Lower leg skin (tissue), 4 donors: ENCODE results near the gene OVCH2. TPM values are rescaled to one million over a fixed set of nuclear protein-coding genes. Genes with fewer than 3 reads are reported as not detected.

Experiments
- DNase-seq, 2 donors: peaks; one replicate each; pipeline ENCODE4 v3.0.0-alpha.2; 2019; ENCODE audit warnings: low spot score in 2 of 2
- H3K4me3 ChIP-seq: fragments of 200-600 bp; sonication (generic); 2 replicates; pipeline ENCODE4 v1.5.1; 2017; ENCODE audit warnings: mild to moderate bottlenecking, low read depth; ENCODE audit not compliant: poor library complexity, severe bottlenecking
- CTCF ChIP-seq, 3 donors: fragments of 450-650 bp; IDR thresholded peaks; one replicate each; pipeline ENCODE4 v1.5.1; 2016; ENCODE audit warnings: antibody characterized with exemption in 3 of 3, mild to moderate bottlenecking in 3 of 3, moderate library complexity in 2 of 3
- POLR2A ChIP-seq, 2 donors: fragments of 450-650 bp; IDR thresholded peaks; one replicate each; pipeline ENCODE4 v1.6.1; 2016 to 2017; ENCODE audit warnings: antibody characterized with exemption in 2 of 2, mild to moderate bottlenecking in 1 of 2, moderate library complexity in 1 of 2
- WGBS, 2 donors: methylation state at CpG; one replicate each; pipeline ENCODE4 v1.1.5; 2018; 5-methylcytosine and 5-hydroxymethylcytosine counted together
- intact Hi-C: fragments of 100-400 bp; cut with DNase I; formaldehyde crosslinking; loops from one replicate; pipeline ENCODE4 v1.15.0; 2023; ENCODE audit warnings: low total_unique reads
- total RNA-seq, 4 donors: library from RNA; depleted of rRNA; stranded (reverse); fragments of >200 nt; gene quantifications; one replicate each; pipeline ENCODE4 v1.1.0, GENCODE V29; 2016

Gene OVCH2
- total RNA-seq, 4 donors from 2014 or later, result 6.5 to 12.2 (median 8.3) TPM

- H3K4me3 ChIP-seq, result no peak overlapping the region
- no peak for DNase-seq
- TF ChIP-seq POLR2A (IDR thresholded peaks at IDR 0.05) (no peak), CTCF (IDR thresholded peaks at IDR 0.05) (no peak)
- intact Hi-C loops, result no loop called here
- 60 to 71% methylated on average over 5 of the region's 5 CpGs for WGBS, 2 donors
These were observed 37.4 kb downstream of the OVCH2 start for GRCh38 chr11:7668911-7669310.

- intact Hi-C loops, result no loop called here
- no peak overlapping the region for H3K4me3 ChIP-seq
- no peak for DNase-seq
- TF ChIP-seq POLR2A (IDR thresholded peaks at IDR 0.05) (no peak), CTCF (IDR thresholded peaks at IDR 0.05) (no peak)
- 81 to 82% methylated on average over 7 of the region's 7 CpGs for WGBS, 2 donors
These were observed 37.8 kb downstream of the OVCH2 start for GRCh38 chr11:7668464-7668863.

GRCh38 chr11:7667460-7667859 lies 38.8 kb downstream of the OVCH2 start:
- 90 to 91% methylated on average over 2 of the region's 2 CpGs for WGBS, 2 donors
- TF ChIP-seq POLR2A (IDR thresholded peaks at IDR 0.05) (no peak), CTCF (IDR thresholded peaks at IDR 0.05) (no peak)
- intact Hi-C loops, result no loop called here

GRCh38 chr11:7666292-7666866 lies 39.9 kb downstream of the OVCH2 start:
- intact Hi-C loops, result no loop called here
- WGBS, 2 donors, result 76 to 83% methylated on average over 7 of the region's 7 CpGs
- TF ChIP-seq POLR2A (IDR thresholded peaks at IDR 0.05) (no peak), CTCF (IDR thresholded peaks at IDR 0.05) (no peak)
- no peak for DNase-seq
- H3K4me3 ChIP-seq, result no peak overlapping the region

More at GRCh38 chr11:7667460-7667859, 38.8 kb downstream of the OVCH2 start:
- no peak overlapping the region for H3K4me3 ChIP-seq
- no peak for DNase-seq

- 49 to 63% methylated on average over 19 to 20 of the region's 20 CpGs for WGBS, 2 donors
- TF ChIP-seq POLR2A (IDR thresholded peaks at IDR 0.05) (no peak), CTCF (IDR thresholded peaks at IDR 0.05) (peak in 1 of 3 donors; percentile 64)
- H3K4me3 ChIP-seq, result no peak overlapping the region
- DNase-seq, result peak; percentile 64 to 94
- intact Hi-C loops, result no loop called here
These were observed 40.6 kb downstream of the OVCH2 start for GRCh38 chr11:7665473-7666291.
